ENCODE data around the gene NOTUM.

The NOTUM gene

GRCh38 chr17:81980122-81980521 is 19.1 kb upstream of the NOTUM start:
- 0 out of 2 replicates have a peak, but pooled peaks cover 4% of the 10 kb centered on the region for H4K20me1 ChIP-seq (ENCODE audit: insufficient read depth, low read length)

DNA sequence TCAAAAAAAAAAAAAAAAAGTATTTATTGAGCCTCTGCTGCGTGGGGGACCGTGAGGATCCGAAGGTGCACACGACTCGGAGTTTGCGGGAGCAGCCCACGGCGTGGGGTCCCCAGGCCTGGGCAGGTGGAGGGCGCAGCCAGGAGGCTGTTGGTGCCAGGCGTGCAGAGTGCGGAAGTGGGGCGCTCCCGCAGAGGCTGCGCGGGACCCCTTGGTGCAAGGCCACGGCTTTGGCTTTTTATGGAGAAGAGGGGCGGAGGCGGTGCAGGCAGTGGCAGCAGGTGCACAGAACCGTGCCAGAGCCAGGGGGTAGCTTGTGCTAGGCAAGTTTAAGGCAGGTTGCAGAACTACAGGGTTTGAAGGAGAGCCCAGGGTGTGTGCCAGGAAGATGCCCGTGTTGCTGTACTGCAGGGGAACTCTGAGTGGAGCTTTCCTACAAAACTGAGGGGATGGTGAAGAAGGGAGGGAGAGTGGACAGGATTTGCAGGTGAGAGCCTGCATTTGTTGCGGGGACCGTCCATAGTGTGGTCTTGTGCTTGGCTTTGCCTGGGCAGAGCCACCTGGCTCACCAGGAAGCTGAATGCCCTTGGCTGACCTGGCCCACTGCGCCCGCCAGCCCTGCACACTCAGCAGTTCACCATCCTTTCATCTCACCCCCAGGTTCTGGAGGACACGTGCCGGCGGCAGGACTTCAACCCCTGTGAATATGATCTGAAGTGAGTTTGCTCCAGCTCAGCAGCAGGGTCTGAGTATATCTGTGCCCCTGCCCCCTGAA is 17.7 kb upstream of the NOTUM start:
- Histone ChIP-seq H3K4me2 (ENCODE audit: insufficient read depth, low read length) (peak overlapping the region; percentile 99), H3K36me3 (ENCODE audit: insufficient read depth, low read length) (peaks cover 14% of the 10 kb centered on the region), H4K20me1 (ENCODE audit: insufficient read depth, low read length) (no peaks in the 10 kb centered on the region), H3K27me3 (ENCODE audit: insufficient read depth, low read length, poor library complexity) (no peaks in the 10 kb centered on the region), H2AFZ (ENCODE audit: low read depth, low read length) (no peak overlapping the region), H3K79me2 (ENCODE audit: insufficient read depth, low read length) (peaks cover 14% of the 10 kb centered on the region), H3K4me1 (ENCODE audit: insufficient read depth, low read length) (peaks cover 38% of the 10 kb centered on the region), H3K9ac (ENCODE audit: low read depth, low read length) (peak overlapping the region; percentile 94), H3K27ac (ENCODE audit: low read length) (0 out of 2 replicates have a peak overlapping the region, but pooled peaks have one; percentile 21), H3K9me3 (ENCODE audit: insufficient read depth, low read length, severe bottlenecking) (no peaks in the 10 kb centered on the region), H3K4me3 (ENCODE audit: low read depth in 1 of 2, low read length in 2 of 2) (peak overlapping the region in 1 of 2 experiments; percentile 86; a peak in 2 of 4 replicates)
- DNase-seq (no peak), ATAC-seq (ENCODE audit: insufficient read depth, low read depth) (no peak)
- TF ChIP-seq, protein P1, sequence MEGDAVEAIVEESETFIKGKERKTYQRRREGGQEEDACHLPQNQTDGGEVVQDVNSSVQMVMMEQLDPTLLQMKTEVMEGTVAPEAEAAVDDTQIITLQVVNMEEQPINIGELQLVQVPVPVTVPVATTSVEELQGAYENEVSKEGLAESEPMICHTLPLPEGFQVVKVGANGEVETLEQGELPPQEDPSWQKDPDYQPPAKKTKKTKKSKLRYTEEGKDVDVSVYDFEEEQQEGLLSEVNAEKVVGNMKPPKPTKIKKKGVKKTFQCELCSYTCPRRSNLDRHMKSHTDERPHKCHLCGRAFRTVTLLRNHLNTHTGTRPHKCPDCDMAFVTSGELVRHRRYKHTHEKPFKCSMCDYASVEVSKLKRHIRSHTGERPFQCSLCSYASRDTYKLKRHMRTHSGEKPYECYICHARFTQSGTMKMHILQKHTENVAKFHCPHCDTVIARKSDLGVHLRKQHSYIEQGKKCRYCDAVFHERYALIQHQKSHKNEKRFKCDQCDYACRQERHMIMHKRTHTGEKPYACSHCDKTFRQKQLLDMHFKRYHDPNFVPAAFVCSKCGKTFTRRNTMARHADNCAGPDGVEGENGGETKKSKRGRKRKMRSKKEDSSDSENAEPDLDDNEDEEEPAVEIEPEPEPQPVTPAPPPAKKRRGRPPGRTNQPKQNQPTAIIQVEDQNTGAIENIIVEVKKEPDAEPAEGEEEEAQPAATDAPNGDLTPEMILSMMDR (IDR thresholded peaks at IDR 0.05; ENCODE audit: borderline replicate concordance, extremely low read depth, low read length, poor library complexity, severe bottlenecking), result no peak
- no peak for TF ChIP-seq EZH2 (IDR thresholded peaks at IDR 0.05; ENCODE audit: borderline replicate concordance, low read depth, low read length, severe bottlenecking)

More at GRCh38 chr17:81980122-81980521, 19.1 kb upstream of the NOTUM start:
- no peak overlapping the region for H3K4me3 ChIP-seq (ENCODE audit: low read depth in 1 of 2, low read length in 2 of 2)
- no peaks in the 10 kb centered on the region for H3K27me3 ChIP-seq (ENCODE audit: insufficient read depth, low read length, poor library complexity)
- DNase-seq, result no peak
- no peak overlapping the region for H3K9ac ChIP-seq (ENCODE audit: low read depth, low read length)
- ATAC-seq (ENCODE audit: insufficient read depth, low read depth), result no peak
- no peak overlapping the region for H2AFZ ChIP-seq (ENCODE audit: low read depth, low read length)
- peaks cover 14% of the 10 kb centered on the region for H3K79me2 ChIP-seq (ENCODE audit: insufficient read depth, low read length)
- TF ChIP-seq, protein P1 (IDR thresholded peaks at IDR 0.05; ENCODE audit: borderline replicate concordance, extremely low read depth, low read length, poor library complexity, severe bottlenecking), result no peak
- TF ChIP-seq EZH2 (IDR thresholded peaks at IDR 0.05; ENCODE audit: borderline replicate concordance, low read depth, low read length, severe bottlenecking), result no peak
- H3K4me2 ChIP-seq (ENCODE audit: insufficient read depth, low read length), result no peak overlapping the region
- H3K9me3 ChIP-seq (ENCODE audit: insufficient read depth, low read length, severe bottlenecking), result no peaks in the 10 kb centered on the region
- H3K4me1 ChIP-seq (ENCODE audit: insufficient read depth, low read length), result peaks cover 38% of the 10 kb centered on the region
- no peak overlapping the region for H3K27ac ChIP-seq (ENCODE audit: low read length)
- peaks cover 29% of the 10 kb centered on the region for H3K36me3 ChIP-seq (ENCODE audit: insufficient read depth, low read length)

DNA sequence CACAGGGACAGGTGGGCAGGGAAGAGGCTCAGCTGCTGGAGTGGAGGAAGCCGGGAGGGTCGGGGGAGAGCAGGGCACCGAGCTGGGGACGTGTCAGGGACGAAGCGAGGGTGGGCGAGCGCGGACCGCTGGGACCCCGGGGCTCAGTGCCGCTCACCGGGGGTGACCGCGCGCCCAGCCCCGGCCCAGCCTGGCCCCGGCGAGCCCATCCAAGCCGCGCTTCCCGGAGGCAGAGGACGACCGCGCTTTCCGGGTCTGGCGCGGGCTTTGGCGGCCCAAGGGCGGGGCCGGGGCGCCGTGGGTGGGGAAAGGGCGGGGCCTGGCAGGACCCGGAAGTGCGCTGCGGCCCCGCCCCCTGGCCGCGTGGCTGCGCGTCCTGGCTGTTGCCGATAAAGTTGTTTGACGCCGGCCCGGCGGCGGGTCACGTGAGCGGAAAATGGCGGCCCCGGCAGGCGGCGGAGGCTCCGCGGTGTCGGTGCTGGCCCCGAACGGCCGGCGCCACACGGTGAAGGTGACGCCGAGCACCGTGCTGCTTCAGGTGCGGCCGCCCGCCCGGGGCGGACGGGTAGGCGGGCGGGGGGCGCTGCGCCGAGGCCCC is 16.3 kb upstream of the NOTUM start, which contains the start of gene ASPSCR1:
Gene ASPSCR1 (plus strand): TSS at position 419 of the 598 bp plus-strand sequence. CDS start 18 bp downstream, at position 437.
- peak within 1 kb of the TSS; percentile 99 for H3K4me2 ChIP-seq (ENCODE audit: insufficient read depth, low read length)
- peaks cover 11% of the 10 kb centered on the region for H3K36me3 ChIP-seq (ENCODE audit: insufficient read depth, low read length)
- H3K9me3 ChIP-seq (ENCODE audit: insufficient read depth, low read length, severe bottlenecking), result peaks cover 5% of the 10 kb centered on the region
- TF ChIP-seq EZH2 (IDR thresholded peaks at IDR 0.05; ENCODE audit: borderline replicate concordance, low read depth, low read length, severe bottlenecking), result no peak
- TF ChIP-seq, protein P1 (IDR thresholded peaks at IDR 0.05; ENCODE audit: borderline replicate concordance, extremely low read depth, low read length, poor library complexity, severe bottlenecking), result no peak
- H3K27me3 ChIP-seq (ENCODE audit: insufficient read depth, low read length, poor library complexity), result no peaks in the 10 kb centered on the region
- peak; percentile 88 for DNase-seq
- peaks cover 38% of the 10 kb centered on the region for H3K4me1 ChIP-seq (ENCODE audit: insufficient read depth, low read length)
- peak within 1 kb of the TSS; percentile 94 for H3K9ac ChIP-seq (ENCODE audit: low read depth, low read length)
- no peaks in the 10 kb centered on the region for H4K20me1 ChIP-seq (ENCODE audit: insufficient read depth, low read length)
- peak; percentile 81 for ATAC-seq (ENCODE audit: insufficient read depth, low read depth)
- H3K4me3 ChIP-seq (ENCODE audit: low read depth in 1 of 2, low read length in 2 of 2), result peak within 1 kb of the TSS; percentile 72 to 86
- peak within 1 kb of the TSS; percentile 98 for H2AFZ ChIP-seq (ENCODE audit: low read depth, low read length)
- H3K27ac ChIP-seq (ENCODE audit: low read length), result peak within 1 kb of the TSS; percentile 96
- H3K79me2 ChIP-seq (ENCODE audit: insufficient read depth, low read length), result peaks cover 14% of the 10 kb centered on the region

All from DND-41 (cell line).